ENCODE data around the gene LBHD2.

The LBHD2 gene

GRCh38 chr14:103133210-103134140, 49.5 kb downstream of the LBHD2 start:
- DNase-seq: no peak

GRCh38 chr14:103134405-103134804, 50.4 kb downstream of the LBHD2 start:
- no peak for DNase-seq

- DNase-seq: no peak
Measured at GRCh38 chr14:103134919-103135318, 50.9 kb downstream of the LBHD2 start.

- no peak for DNase-seq
Measured at GRCh38 chr14:103135333-103136260, 51.6 kb downstream of the LBHD2 start.

- no peak for DNase-seq
Measured at GRCh38 chr14:103136388-103137271, 52.6 kb downstream of the LBHD2 start.

- DNase-seq: no peak
Measured at GRCh38 chr14:103137689-103138300, 53.8 kb downstream of the LBHD2 start.

- DNase-seq: no peak
Measured at GRCh38 chr14:103138301-103139131, 54.5 kb downstream of the LBHD2 start.

- no peak for DNase-seq
Measured at GRCh38 chr14:103139132-103140025, 55.4 kb downstream of the LBHD2 start.
